ENCODE measurements around the gene DQX1. TPM values are rescaled to one million over a fixed set of nuclear protein-coding genes. Genes with fewer than 3 reads are reported as not detected.

DQX1 gene
- total RNA-seq, 1 donor: under 0.01 TPM

DNA sequence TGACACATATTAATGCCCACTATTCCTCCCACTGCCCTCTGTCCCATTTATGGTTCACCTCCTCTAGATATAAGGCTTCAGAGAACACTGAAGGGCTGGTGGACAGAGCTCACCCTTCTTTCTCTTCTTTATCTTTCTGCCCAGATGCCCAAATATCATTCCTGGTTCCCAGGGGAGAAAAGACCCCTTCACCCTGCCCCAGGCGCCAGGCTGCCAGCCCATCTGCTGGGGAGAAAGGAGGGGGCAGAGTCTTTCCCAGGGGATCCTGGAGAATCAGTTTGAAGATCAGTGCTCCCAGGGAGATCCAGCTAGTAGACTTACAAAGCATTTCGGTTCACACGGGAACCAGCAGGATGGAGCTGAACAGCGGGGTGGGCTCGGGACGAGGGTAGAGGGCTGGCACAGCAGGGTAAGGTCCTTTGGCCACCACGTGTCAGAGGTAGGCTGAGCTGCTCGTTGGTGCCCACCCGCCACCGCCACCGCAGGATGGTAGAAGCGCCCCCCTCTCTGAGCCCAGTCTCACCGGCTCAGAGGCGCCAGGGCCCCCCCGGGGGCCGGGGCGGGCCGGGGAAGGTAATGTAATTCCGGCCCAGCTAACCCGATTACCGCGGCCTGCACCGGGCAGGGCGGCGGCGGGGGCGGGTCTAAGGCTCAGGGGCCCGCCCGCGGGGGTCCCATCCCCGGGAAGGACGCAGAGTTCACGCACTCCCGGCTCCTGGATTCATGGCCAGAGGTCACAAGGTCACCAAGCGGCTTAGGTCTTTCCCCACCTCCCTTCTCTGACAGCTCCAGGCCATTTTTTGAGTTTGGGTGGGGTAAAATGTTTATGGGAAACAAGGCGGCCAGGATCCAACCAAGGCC is 13.1 kb downstream of the DQX1 start:
- DNase-seq (ENCODE audit: low read depth in 2 of 3, low spot score in 2 of 3): no peak

DNA sequence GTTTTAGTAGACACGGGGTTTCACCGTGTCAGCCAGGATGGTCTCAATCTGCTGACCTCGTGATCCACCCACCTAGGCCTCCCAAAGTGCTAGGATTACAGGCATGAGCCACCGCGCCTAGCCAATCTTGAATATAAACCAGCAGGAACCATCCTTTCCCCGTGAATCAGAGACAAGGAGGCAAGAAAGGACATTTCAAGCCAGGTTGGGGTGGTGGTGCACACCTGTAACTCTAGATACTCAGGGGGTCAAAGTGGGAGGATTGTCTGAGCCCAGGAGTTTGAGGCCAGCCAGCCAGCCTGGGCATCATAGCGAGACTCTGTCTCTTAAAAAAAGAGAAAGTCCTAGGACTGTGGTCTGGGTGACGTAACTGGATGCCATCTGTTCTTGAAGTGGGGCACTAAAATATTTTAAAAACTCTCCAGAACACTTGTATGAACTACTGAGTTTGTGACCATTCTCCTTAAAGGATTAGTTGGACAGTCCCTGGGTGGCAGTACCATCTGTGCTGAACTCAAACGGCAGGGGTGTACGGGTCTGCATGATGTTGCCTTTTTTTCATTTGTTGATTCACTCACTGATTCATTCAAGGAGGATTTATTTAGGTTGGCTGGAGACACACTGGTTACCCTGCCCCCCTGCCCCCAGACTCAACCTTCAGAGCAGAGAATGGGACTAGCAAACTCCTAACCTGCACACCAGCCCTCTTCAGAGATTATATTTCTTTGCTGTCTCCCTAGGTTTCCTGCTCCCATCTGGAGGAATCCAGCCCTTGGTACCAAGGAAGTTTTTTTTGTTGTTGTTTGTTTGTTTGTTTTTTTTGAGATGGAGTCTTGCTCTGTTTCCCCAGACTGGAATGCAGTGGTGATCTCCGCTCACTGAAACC is 14.7 kb downstream of the DQX1 start:
- DNase-seq (ENCODE audit: low read depth in 2 of 3, low spot score in 2 of 3): no peak

DNA sequence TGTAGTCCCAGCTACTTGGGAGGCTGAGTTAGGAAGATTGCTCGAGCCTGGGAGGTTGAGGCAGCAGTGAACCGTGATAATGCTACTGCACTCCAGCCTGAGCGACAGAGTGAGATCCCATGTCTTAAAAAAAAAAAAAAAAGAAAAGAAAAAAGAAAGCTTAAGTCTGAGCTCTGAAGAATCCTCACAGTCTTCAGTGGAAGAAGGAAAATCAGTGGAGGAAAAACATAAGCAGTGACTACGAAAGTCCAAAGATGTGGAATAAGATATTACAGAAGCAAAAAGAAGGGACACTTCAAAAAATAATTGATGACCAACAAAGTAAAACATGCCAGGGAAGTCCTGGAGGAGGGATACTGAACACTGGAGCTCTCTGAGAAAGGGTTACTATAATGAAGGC is 15.8 kb downstream of the DQX1 start:
- no peak for DNase-seq (ENCODE audit: low read depth in 2 of 3, low spot score in 2 of 3)

DNA sequence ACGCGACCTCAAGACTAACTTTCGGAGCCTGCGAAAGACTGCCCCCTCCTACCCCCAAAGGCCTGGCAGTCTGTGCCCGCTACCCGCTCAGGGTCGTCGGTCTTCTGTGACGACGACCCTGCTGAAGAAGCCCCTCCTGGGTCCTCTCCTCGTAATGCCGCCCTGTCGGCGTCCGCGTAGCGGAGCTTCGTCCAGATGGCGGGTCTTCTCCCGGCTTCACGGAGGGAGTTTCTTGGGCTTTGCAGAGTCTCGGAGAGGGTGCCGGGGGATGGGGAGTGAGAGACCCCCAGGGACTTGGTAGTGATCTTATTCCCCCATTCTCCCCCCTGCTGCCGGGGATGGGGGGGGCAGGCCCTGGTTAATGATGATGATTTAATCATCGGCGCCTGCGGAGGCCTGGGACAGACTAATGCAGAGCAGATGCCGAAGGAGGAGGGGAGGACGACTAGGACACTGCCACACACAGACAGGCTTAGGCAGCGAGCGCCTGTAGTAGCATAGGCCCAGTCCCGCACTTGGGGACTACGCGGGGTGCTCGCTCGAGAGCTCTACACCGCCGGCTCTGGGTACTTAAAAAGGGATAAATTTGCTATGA is 18.0 kb downstream of the DQX1 start:
- DNase-seq (ENCODE audit: low read depth in 2 of 3, low spot score in 2 of 3): no peak

DNA sequence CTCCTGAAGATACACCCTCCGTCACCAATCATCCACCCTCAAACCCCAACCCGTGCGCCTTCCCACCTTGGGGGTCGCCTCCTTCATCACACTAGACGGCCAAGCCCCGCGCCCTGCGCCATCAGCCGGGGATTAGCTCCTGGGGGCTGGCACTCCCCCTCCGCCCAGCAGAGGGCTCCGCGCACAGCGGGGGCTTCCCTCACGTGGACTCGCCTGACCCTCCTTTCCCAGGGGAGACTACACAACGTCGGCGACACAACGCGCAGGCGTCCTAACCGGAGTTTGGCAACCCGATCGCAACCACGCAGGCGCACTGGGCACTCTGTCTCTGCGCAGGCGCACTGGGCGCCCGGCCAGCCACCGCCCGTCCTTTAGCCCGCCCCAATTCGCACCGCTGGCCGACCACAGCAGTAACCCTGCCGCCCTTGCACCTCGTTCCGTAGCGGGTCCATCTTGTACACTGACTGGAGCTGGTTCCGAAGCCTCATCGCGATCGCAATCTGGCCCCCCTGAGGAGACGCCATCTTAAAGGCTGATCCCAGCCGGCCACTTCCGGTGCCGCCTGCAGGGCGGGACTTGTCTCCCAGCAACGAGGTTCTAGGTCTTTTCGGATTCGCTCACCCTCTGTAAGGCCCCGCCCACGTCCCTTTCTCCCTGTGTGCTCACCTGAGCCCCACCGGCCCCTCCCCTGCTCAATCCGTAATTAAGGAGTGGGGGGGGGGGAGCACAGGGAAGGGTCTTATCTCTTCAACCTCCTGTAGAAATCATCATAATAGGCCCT is 18.7 kb downstream of the DQX1 start, which contains the start of gene PCGF1:
PCGF1 (minus strand) TSS at position 551 of the 781 bp plus-strand sequence; CDS start at position 524, 27 bp downstream.
- DNase-seq (ENCODE audit: low read depth in 2 of 3, low spot score in 2 of 3): peak; percentile 97 to 99 (median 98)

DNA sequence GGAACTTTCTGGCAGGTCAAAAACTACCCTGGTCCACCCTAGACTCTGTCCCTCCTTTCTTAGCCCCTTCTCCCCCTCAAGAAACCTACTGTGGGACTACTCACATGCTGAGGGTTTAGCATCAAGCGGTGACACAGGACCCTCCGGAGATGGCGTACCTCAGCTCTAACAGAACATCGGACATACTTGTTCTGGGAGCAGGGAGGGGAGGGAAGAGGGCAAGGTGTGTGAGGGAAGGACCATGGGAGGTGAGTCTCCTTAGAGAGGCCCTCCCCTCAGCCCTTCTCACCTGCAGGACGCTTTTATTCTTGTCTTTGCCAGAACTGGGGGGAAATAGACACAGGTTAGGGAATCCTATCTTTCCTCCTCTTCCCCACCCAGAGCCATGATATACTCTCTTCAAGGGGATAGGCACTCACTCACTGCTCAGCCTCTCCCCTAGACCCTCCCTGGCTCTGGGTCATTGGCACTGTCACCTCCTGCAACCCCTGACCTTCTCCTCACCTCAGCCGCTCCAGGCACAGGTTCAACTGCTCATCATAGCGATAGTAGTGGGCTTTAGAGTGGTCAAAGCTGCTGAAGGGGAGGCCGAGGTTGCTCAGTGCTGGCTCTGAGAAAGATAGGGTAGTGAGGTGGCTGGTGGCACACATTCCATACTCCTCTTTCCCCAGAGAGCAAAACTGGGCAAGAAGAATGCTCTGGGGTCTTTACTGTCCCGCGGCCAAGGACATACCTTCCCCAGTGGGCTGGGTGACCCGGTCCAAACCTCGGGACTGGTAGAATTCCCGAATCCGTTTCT is 20.4 kb downstream of the DQX1 start:
- no peak for DNase-seq (ENCODE audit: low read depth in 2 of 3, low spot score in 2 of 3)

DNA sequence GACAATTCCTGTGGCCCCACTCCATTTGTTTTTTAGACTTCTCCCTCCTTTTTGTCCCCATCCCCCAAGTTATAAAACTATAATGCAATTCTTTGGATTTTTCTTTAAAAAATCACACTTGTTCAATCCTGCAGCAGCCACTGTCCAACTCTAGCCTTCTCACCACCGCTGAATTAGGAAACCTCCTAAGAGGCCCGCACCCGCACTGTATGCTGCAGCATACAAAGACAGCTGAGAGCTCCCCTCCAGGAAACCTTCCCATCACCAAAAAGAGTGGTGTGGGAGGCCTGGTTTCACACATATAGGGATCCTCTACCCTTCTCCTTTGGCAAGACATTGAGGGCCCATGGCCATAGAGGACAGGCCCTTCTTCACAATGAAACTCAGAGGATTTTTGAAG is 21.4 kb downstream of the DQX1 start:
- no peak for DNase-seq (ENCODE audit: low read depth in 2 of 3, low spot score in 2 of 3)

DNA sequence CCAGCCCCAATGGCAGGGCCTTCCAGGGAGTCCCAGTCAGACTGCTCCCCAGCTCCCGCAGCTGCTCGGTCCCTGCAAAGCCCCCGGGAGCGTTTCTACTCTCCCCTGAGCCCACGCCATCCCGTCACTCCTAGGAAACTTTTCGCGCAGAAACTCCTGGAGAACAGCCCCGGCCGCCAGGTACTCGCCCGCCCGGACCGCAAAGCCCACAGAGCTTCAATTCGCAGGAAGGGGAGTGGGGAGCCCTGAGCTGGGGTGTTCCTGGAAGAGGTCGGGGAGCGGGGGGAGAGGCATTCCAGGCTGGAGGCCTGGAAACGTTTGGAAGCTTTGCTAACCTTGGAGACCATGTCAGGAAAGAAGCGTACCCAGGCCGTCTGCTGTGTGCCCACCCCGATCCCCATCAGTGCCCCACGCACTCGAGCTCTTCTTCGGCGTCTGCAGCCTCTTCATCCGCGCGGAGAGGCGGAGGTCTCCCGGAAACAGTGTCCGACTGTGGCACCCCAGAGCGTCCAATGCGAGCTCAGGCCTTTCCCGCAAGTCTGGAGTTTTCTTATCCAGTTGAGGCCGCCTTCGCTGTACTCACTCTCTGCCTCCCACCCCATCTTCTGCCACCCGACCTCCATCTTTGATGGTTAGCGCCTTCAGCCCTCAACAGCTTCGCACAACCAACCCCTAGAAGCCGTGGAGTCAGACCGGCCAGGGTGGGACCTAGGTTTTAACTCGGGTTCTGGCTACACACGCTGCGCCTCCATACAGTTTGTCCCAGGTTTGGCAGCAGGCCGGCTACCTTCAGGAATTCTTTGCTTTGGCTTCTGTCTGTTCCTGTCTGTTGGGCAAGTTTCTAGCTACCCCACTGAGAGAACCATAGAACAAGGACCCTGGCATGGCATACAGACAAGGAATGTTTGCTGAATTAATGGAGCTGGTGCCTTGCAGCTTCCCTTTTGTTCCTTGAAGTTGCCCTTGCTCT is 22.2 kb downstream of the DQX1 start:
- no peak for DNase-seq (ENCODE audit: low read depth in 2 of 3, low spot score in 2 of 3)

DNA sequence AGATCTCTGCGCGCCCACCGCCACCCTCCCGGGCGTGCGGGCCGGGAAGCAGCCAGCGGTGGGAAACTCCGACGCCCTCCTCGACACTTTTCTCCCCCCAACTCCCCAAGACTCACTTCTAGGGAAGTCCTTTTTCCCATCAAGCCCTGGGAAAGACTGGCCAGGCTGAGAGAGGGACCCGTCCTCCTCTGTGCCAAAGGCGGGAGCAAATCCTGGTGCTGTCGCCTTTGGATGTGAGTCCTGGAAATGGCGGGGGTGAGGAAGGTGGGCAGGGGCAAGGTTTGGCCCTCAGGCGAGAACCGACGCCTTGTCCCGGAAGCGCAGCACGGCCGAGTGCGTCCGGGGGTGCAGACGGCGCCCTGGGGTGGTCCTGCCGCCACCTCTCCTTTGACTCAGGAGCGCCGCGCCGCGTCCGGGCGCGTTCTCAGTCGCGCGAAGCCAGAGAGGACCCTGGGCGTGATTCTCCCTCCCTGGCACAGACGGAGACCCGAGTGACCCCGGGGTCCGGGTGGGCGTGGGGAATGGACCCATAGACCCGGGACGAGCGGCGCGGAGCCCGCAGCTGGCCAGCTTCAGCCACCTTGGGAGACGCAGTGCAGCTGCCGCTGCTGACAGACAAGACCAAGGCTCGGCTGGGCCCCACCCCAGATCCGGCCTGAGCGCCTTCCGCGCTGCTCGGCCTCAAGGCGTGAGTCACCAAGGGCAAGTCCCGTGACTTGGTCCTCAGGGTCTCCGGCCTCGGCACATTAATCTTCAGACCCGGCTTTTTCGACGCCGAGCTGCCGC is 23.1 kb downstream of the DQX1 start:
- DNase-seq (ENCODE audit: low read depth in 2 of 3, low spot score in 2 of 3): peak in 2 of 3 donors; percentile 56 to 78

DNA sequence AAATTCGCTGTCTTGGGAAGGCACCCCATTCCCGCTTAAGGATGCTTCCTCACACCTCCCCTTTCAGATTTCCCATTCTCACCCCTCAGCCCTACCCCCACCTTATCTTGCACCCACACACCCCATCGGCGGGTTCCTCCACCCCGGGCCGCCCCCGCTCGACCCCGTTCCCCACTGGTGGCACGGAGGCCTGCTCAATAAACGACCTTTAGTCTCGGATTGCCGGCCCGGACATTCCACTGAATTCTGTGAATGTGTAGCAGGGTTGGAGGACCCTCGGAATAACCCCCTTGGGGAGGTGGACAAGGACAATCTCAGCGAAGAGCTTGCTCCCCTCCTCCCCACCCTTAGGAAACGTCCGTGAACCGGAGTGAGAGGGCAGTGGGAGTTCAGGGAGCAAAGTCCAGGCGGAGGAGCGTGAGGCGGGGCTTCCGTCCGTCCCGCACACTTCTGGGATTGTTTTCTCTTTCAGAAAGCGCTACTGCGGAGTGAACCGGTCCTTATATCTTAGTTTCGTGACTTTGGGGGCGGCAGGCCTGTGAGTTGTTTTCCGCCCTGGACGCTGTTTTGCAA is 23.8 kb downstream of the DQX1 start:
- DNase-seq (ENCODE audit: low read depth in 2 of 3, low spot score in 2 of 3): no peak

DNA sequence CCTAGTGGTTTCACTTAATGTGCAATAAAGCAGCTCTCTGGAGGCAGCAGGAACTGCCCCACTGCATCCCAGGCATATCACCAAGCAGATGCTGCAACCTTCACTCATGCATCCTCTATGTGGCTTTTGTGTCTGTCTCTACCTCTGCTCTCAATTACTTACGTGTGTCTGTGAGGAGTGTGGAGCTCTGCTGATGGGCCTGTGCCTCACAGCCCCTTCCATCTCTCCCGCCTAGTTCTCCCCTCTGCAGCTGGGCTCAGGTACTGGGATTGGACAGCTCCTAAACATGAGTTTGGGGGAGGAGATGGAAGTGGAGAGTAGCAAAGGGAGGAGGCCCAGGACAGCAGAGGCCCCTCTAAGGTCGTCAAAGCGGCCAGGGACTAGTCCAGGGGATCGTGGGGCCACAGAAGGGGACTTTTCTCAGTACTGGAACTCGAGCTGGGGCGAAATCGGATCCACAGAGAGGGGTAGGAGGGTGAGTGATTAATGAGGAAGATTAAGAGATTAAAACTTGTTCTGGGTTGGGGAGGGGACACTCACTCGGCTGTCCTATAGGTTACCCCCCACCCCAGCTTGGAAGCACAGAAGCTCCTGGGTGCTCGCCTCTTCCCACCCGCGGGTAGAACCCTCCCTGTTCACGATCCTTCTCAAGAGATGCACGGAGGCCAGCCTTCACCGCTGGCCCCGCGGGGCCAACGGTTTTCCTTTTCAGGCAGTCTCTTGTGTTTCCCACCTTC is 24.5 kb downstream of the DQX1 start:
- no peak for DNase-seq (ENCODE audit: low read depth in 2 of 3, low spot score in 2 of 3)

DNA sequence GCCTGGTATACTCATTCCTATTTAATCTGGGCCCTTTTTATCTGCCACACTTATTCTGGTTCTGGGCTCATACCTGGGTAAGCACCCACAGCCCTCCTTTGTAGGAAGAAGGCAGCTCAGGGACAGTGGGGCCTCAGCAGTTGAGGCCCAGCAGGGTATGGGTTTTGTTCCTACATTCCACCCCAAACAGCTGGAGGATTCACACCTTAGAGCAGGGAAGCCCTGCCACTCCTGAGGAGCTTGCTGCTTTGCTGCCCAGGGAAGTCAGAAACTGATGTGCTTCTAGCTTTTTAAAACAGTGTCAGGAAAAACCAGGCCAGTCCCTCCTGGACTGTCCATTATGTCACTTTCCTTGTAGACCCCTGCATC is 25.5 kb downstream of the DQX1 start:
- no peak for DNase-seq (ENCODE audit: low read depth in 2 of 3, low spot score in 2 of 3)

DNA sequence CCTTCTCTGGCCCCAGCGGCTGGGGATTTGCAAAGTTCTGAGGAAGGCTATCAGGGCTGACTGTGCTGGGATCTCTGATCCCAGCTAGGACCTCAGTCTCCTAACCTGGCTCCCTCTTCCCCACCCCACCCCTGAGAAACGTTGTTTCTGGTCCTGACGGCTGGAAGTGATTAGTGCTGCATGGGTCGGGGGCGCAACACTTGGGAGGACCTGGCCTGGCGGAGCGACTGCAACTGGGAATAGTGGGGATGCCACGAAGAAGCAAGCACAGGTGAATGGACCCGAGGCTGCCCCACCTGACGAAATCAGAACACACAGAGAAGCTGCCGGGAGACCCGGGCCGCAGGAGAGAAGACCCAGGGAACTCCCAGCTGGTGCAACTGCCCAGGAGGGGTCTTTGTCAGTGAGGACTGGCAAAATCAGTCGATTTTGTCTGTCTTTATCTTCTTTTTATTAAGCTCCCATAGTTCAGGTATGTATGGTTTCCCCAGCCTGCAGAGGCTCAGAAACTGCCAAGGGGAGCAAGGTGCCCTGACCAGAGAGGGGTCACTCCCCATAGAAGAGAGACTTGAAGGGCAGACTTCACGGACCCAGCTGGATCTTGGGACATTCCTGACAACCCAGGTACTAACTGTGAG is 26.0 kb downstream of the DQX1 start:
- DNase-seq (ENCODE audit: low read depth in 2 of 3, low spot score in 2 of 3): no peak

DNA sequence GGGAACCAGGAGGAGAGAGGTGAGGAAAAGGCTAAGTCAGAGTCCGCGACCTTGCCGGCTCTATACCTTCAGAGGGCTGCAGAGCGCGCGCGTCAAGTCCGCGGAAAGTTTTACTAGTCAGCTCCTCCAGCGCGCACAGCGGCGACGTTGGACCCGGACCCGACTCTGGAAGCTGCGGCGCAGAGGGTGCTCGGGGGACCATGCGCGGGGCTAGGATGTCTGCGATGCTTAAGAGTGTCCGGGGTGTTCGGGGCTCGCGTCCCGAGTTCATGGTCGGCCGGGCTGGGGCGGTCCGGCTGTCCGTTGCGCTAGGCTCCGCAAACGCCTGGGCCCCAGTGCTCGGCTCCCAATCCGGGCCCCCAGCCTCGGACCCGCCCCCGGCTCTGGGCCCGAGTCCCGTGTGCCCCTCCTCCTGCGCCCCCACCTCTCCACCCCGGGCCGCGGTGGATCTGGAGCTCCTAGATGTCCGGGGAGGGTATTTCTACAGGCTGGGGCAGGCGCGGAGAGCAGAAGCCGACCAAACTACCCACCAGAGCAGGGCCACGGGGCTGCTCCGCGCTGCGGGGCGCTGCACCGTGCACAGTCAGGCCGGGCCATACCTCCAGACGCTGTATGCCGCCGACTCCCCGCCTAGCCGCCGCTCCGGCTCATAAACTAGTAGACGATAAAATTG is 26.6 kb downstream of the DQX1 start, which contains the start of gene LBX2:
LBX2 (minus strand) TSS at position 337 of the 673 bp plus-strand sequence; CDS start at position 271, 66 bp downstream.
- peak in 1 of 3 donors; percentile 35 for DNase-seq (ENCODE audit: low read depth in 2 of 3, low spot score in 2 of 3)

DNA sequence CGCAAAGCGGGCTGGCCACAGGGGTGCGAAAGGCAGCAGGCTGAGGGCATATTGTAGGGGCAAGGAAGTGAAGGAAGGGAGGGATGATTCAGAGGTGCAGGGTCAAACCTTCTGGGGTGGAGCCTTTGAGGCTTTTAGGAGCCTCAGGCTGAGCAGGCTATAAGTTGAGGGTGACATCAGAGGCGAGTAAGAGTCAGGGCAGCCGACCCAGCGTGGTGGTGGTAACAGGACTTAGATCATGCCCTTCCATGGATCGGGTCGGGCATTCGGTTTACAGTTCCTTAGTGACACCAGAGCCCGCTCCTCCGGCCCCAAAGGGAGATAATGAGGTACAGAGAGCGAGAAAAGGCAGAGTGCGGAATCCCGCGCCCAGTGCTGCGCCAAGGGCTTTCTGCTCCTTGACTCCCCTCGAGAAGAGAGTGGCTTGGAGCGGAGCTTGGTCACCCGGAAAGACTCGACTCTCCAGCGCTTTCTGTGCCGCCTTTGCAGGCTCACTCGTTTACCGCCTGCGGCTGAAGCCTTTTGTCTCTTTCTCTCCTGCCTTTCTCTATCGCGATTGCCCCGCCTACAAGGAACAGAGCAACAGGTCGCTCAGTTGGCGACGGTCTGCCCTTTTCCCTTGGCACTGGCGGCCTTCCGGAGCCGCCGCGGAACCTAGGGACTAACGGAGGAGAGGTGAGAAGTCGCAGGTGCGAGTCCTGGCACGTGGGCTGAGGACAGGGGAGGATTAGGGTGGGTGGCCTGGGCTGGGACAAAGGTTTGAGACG is 27.3 kb downstream of the DQX1 start:
- peak in 1 of 3 donors; percentile 33 for DNase-seq (ENCODE audit: low read depth in 2 of 3, low spot score in 2 of 3)

Measured in hematopoietic multipotent progenitor cell (in vitro differentiated cells).